PC-9 (cell line): Measurements from ENCODE around the gene AGO1. TPM values are rescaled to one million over a fixed set of nuclear protein-coding genes. Genes with fewer than 3 reads are reported as not detected.
"Not testable (repeated sequence)": the region's sequence is repeated elsewhere in the genome, so short reads cannot be mapped to it uniquely, and the experiment has no call there.

Experiments
- BruUV-seq: library from RNA; stranded (reverse); fragments of 400-500 nt; replicated peaks from 2 replicates; lab custom pipeline; 2021; lab: Mats Ljungman, UMichigan
- CTCF ChIA-PET: fragments of 300-600 bp; sonication (Branson Sonifier 250); formaldehyde crosslinking; loops from one replicate; lab custom pipeline; 2022; ENCODE audit warnings: antibody characterized with exemption; lab: Charles Lee
- POLR2A ChIA-PET: fragments of 300-600 bp; sonication (Branson Sonifier 250); formaldehyde crosslinking; loops from one replicate; lab custom pipeline; 2022; ENCODE audit warnings: antibody characterized with exemption; ENCODE audit not compliant: unreplicated experiment; lab: Charles Lee
- DNase-seq, 2 experiments: peaks; one replicate each; pipeline versions ENCODE4 v3.0.0 to v3.0.0-alpha.2; 2015 to 2022; ENCODE audit warnings: mixed read lengths in 1 of 2
- H2AFZ ChIP-seq: fragments of 200-600 bp; sonication (generic); 2 replicates; pipeline ENCODE4 v1.8.1; 2017; ENCODE audit warnings: antibody characterized with exemption
- H3F3A ChIP-seq: fragments of 200-600 bp; sonication (generic); 2 replicates; pipeline ENCODE4 v1.8.1; 2017; ENCODE audit warnings: antibody characterized with exemption, mild to moderate bottlenecking, low read depth; ENCODE audit not compliant: insufficient read depth
- H3K27ac ChIP-seq: fragments of 200-600 bp; sonication (generic); 2 replicates; pipeline ENCODE4 v1.6.1; 2016; ENCODE audit warnings: mixed run types
- H3K27me3 ChIP-seq: fragments of 200-600 bp; sonication (generic); 2 replicates; pipeline ENCODE4 v1.6.1; 2016; ENCODE audit warnings: low read depth, mixed run types; ENCODE audit not compliant: insufficient read depth
- H3K36me3 ChIP-seq: fragments of 200-600 bp; sonication (generic); 2 replicates; pipeline ENCODE4 v1.6.1; 2016; ENCODE audit warnings: low read depth, mixed run types
- H3K4me1 ChIP-seq: fragments of 200-600 bp; sonication (generic); replicated peaks from 2 replicates; pipeline ENCODE4 v1.6.1; 2016; ENCODE audit warnings: mixed run types; ENCODE audit not compliant: insufficient read depth
- H3K4me2 ChIP-seq: fragments of 200-600 bp; sonication (generic); 2 replicates; pipeline ENCODE4 v1.6.1; 2017; ENCODE audit warnings: mixed run types
- H3K4me3 ChIP-seq: fragments of 200-600 bp; sonication (generic); 2 replicates; pipeline ENCODE4 v1.6.1; 2016; ENCODE audit warnings: mixed run types
- H3K79me2 ChIP-seq: fragments of 200-600 bp; sonication (generic); 2 replicates; pipeline ENCODE4 v1.6.1; 2017; ENCODE audit warnings: low read depth, mixed run types
- H3K9me2 ChIP-seq: fragments of 200-600 bp; sonication (generic); 2 replicates; pipeline ENCODE4 v1.8.1; 2017; ENCODE audit warnings: mild to moderate bottlenecking; ENCODE audit not compliant: insufficient read depth
- H3K9me3 ChIP-seq: fragments of 200-600 bp; sonication (generic); 2 replicates; pipeline ENCODE4 v1.8.1; 2016; ENCODE audit warnings: low read depth; ENCODE audit not compliant: insufficient read depth
- H4K20me1 ChIP-seq: fragments of 200-600 bp; sonication (generic); 2 replicates; pipeline ENCODE4 v1.8.1; 2017; ENCODE audit not compliant: insufficient read depth
- CTCF ChIP-seq: fragments of 200-600 bp; sonication (generic); conservative IDR thresholded peaks from 2 replicates; pipeline ENCODE4 v1.6.1; 2017; ENCODE audit warnings: mixed run types, antibody characterized with exemption, mild to moderate bottlenecking, moderate library complexity
- EZH2 ChIP-seq: fragments of 200-600 bp; sonication (generic); IDR thresholded peaks from 2 replicates; pipeline ENCODE4 v1.8.0; 2017; ENCODE audit warnings: antibody characterized with exemption, low read depth
- intact Hi-C: fragments of 100-400 bp; cut with micrococcal nuclease; formaldehyde crosslinking; loops from one replicate; pipeline ENCODE4 v1.10.0; 2022; ENCODE audit not compliant: unreplicated experiment
- total RNA-seq: library from RNA; stranded (reverse); gene quantifications from 2 replicates; pipeline ENCODE4 v1.2.3, GENCODE V29; 2021

AGO1 gene
- total RNA-seq, 1 experiment from 2014 or later, result 66.0 TPM

- BruUV-seq, result no TSS peak
- ChIA-PET POLR2A (no interaction called here), CTCF (no interaction called here)
- Histone ChIP-seq H3K27ac (no peak overlapping the region), H2AFZ (no peak overlapping the region), H4K20me1 (no peaks in the 10 kb centered on the region), H3K9me2 (no peaks in the 10 kb centered on the region), H3F3A (no peaks in the 10 kb centered on the region; the same call in 1 of the 2 replicates), H3K27me3 (no peaks in the 10 kb centered on the region), H3K4me1 (no peaks in the 10 kb centered on the region), H3K36me3 (no peaks in the 10 kb centered on the region), H3K9me3 (no peaks in the 10 kb centered on the region), H3K4me3 (no peak overlapping the region), H3K79me2 (no peaks in the 10 kb centered on the region), H3K4me2 (no peak overlapping the region)
- intact Hi-C loops, result no loop called here
- no peak for DNase-seq
- TF ChIP-seq CTCF (no peak), EZH2 (no peak)
Measured at GRCh38 chr1:35863881-35864625, 19.0 kb upstream of the AGO1 start.

GRCh38 chr1:35864813-35865212, 18.2 kb upstream of the AGO1 start:
- Histone ChIP-seq H3F3A (no peaks in the 10 kb centered on the region; the same call in 1 of the 2 replicates), H3K4me2 (no peak overlapping the region), H3K9me3 (no peaks in the 10 kb centered on the region), H3K27me3 (no peaks in the 10 kb centered on the region), H3K9me2 (no peaks in the 10 kb centered on the region), H2AFZ (no peak overlapping the region), H3K27ac (no peak overlapping the region), H3K4me3 (no peak overlapping the region), H3K4me1 (no peaks in the 10 kb centered on the region), H3K36me3 (no peaks in the 10 kb centered on the region), H4K20me1 (no peaks in the 10 kb centered on the region), H3K79me2 (no peaks in the 10 kb centered on the region)
- TF ChIP-seq CTCF, result no peak
- no peak for TF ChIP-seq EZH2
- CTCF ChIA-PET, result interaction anchor here (0.6 kb wide), 1 partner anchor 15 kb away, joined by 3 read pairs; no protein-coding TSS in a partner anchor
- no TSS peak for BruUV-seq
- intact Hi-C loops, result no loop called here
- POLR2A ChIA-PET, result no interaction called here
- DNase-seq, result no peak

GRCh38 chr1:35866991-35867390, 16.0 kb upstream of the AGO1 start:
- no peak overlapping the region for H3K27ac ChIP-seq
- no peak overlapping the region for H2AFZ ChIP-seq
- H4K20me1 ChIP-seq, result no peaks in the 10 kb centered on the region
- intact Hi-C loops, result no loop called here
- H3F3A ChIP-seq, result no peaks in the 10 kb centered on the region; the same call in 1 of the 2 replicates
- H3K79me2 ChIP-seq, result no peaks in the 10 kb centered on the region
- H3K9me3 ChIP-seq, result no peaks in the 10 kb centered on the region
- no TSS peak for BruUV-seq
- H3K27me3 ChIP-seq, result no peaks in the 10 kb centered on the region
- no peak overlapping the region for H3K4me3 ChIP-seq
- no peaks in the 10 kb centered on the region for H3K36me3 ChIP-seq
- TF ChIP-seq EZH2 (no peak), CTCF (no peak)
- ChIA-PET POLR2A (no interaction called here), CTCF (no interaction called here)
- H3K4me2 ChIP-seq, result no peak overlapping the region
- DNase-seq, result no peak
- no peaks in the 10 kb centered on the region for H3K9me2 ChIP-seq
- no peaks in the 10 kb centered on the region for H3K4me1 ChIP-seq

- H3K9me3 ChIP-seq, H3K4me3 ChIP-seq, H3K36me3 ChIP-seq, BruUV-seq, H3K4me1 ChIP-seq, H3K79me2 ChIP-seq, H3K27me3 ChIP-seq, H2AFZ ChIP-seq, DNase-seq, H3K4me2 ChIP-seq, H3K9me2 ChIP-seq, intact Hi-C loops, H3K27ac ChIP-seq, CTCF ChIA-PET, POLR2A ChIA-PET, H4K20me1 ChIP-seq, H3F3A ChIP-seq: not testable (repeated sequence)
Measured at GRCh38 chr1:35869245-35869950, 13.6 kb upstream of the AGO1 start.
